Immature natural killer cell (primary cell): Measurements from ENCODE around the gene RFESD. TPM values are rescaled to one million over a fixed set of nuclear protein-coding genes. Genes with fewer than 3 reads are reported as not detected.
A peak's percentile ranks its signal among the peaks of the same experiment; 100 is the strongest.
"Not testable (repeated sequence)": the region's sequence is repeated elsewhere in the genome, so short reads cannot be mapped to it uniquely, and the experiment has no call there.

Experiments used
- DNase-seq, 3 donors: peaks; one replicate each; pipeline ENCODE4 v3.0.0; 2022; ENCODE audit warnings: mixed read lengths in 1 of 3
- H3K27ac Mint-ChIP-seq, 6 donors: one replicate each; pipeline ENCODE4 v1.8.0; 2020; ENCODE audit warnings: mixed read lengths in 6 of 6, mild to moderate bottlenecking in 5 of 6, inconsistent platforms in 4 of 6, moderate library complexity in 3 of 6
- H3K27me3 Mint-ChIP-seq, 3 donors: one replicate each; pipeline ENCODE4 v1.8.0; 2020 to 2021; ENCODE audit warnings: low read depth in 3 of 3, mild to moderate bottlenecking in 3 of 3, mixed read lengths in 3 of 3, moderate library complexity in 3 of 3, inconsistent platforms in 1 of 3
- H3K36me3 Mint-ChIP-seq, 3 donors: one replicate each; pipeline ENCODE4 v1.8.0; 2020; ENCODE audit warnings: mixed read lengths in 3 of 3, inconsistent platforms in 2 of 3, mild to moderate bottlenecking in 2 of 3
- H3K4me1 Mint-ChIP-seq, 2 donors: one replicate each; pipeline ENCODE4 v1.8.0; 2020; ENCODE audit warnings: inconsistent platforms in 2 of 2, mild to moderate bottlenecking in 2 of 2, mixed read lengths in 2 of 2, moderate library complexity in 1 of 2
- H3K4me3 Mint-ChIP-seq, 5 donors: one replicate each; pipeline ENCODE4 v1.8.0; 2020; ENCODE audit warnings: mild to moderate bottlenecking in 5 of 5, mixed read lengths in 5 of 5, inconsistent platforms in 3 of 5, moderate library complexity in 3 of 5
- H3K9me3 Mint-ChIP-seq, 6 donors: one replicate each; pipeline ENCODE4 v1.8.0; 2020; ENCODE audit warnings: mild to moderate bottlenecking in 6 of 6, mixed read lengths in 6 of 6, inconsistent platforms in 4 of 6, moderate library complexity in 3 of 6
- polyA plus RNA-seq, 3 donors: library from polyadenylated mRNA; unstranded; fragments of 300-500 nt; fragmentation: Illumina TruSeq; gene quantifications; one replicate each; pipeline ENCODE4 v1.2.3, GENCODE V29; 2021

RFESD gene
- polyA plus RNA-seq, 3 donors from 2014 or later, result 0.98 to 9.3 (median 2.4) TPM

DNA sequence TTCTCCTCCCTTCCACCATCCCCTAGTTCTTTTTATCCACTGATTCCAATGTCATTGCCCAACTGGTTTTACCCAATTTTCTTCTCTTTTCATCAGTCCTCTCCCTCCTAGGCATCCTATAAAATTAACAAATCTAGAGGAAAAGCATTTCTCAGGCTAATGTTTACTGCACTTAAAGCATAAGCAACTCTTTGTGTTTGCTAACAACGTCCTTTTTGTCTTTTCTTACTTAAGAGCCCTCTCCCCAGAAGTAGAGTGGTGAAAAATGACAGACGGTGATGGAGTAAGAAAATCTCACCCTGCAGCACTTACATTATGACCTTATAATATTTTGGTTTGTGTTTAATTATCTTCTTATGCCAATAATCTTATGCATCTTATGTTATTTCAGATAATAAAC is 37.8 kb downstream of the RFESD start:
- no peak overlapping the region for H3K4me3 Mint-ChIP-seq
- no peaks in the 10 kb centered on the region for H3K4me1 Mint-ChIP-seq
- DNase-seq, result no peak
- H3K27ac Mint-ChIP-seq, result peak overlapping the region in 1 of 6 donors; percentile 5
- peaks cover 0 to 1% (median 0%) of the 10 kb centered on the region in 3 donors for H3K27me3 Mint-ChIP-seq
- no peaks in the 10 kb centered on the region for H3K9me3 Mint-ChIP-seq
- peaks cover 6 to 26% (median 10%) of the 10 kb centered on the region in 3 donors for H3K36me3 Mint-ChIP-seq

DNA sequence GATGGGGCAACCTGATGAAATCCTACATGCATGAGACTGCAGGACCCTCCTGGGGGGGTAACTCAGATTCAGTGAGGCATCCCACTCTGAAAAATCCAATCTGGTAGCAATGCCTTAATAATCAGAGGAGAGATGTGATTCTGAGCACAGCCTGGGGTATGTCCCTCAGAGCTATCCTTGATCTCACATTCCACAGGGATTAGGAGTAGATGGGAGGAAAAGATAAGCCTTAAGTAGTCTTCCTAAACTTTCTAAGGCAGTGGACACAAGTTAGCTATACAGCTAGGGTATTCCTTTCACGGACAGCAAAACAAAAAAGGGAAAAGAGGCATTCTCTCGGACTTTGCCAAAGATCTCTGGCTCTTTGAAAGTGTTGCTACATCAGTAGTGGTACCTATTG is 40.1 kb downstream of the RFESD start:
- H3K4me3 Mint-ChIP-seq, result no peak overlapping the region
- H3K9me3 Mint-ChIP-seq, result no peaks in the 10 kb centered on the region
- H3K36me3 Mint-ChIP-seq, result peaks cover under 1 to 22% (median 3%) of the 10 kb centered on the region in 3 donors

DNA sequence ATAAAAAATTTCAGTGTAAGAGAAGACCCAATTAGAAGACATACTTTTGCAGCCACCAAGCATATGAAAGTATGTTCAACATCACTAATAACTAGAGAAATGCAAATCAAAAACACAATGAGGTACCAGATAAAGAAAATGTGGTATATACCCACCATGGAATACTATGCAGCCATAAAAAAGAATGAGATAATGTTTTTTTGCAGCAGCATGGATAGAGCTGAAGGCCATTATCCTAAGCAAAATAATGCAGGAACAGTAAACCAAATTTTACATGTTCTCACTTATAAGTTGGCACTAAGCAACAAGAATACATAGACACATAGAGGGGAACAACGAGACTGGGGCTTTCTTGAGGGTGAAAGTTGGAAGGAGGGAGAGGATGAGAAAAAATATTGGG is 43.1 kb downstream of the RFESD start:
- Mint-ChIP-seq H3K27me3 (no peaks in the 10 kb centered on the region), H3K36me3 (peaks cover 0 to 12% (median 3%) of the 10 kb centered on the region in 3 donors), H3K9me3 (no peaks in the 10 kb centered on the region), H3K4me1 (no peaks in the 10 kb centered on the region), H3K4me3 (no peak overlapping the region), H3K27ac (no peak overlapping the region)
- DNase-seq, result no peak

More for the DNA sequence above, 40.1 kb downstream of the RFESD start:
- Mint-ChIP-seq H3K27ac (no peak overlapping the region), H3K27me3 (no peaks in the 10 kb centered on the region), H3K4me1 (no peaks in the 10 kb centered on the region)
- DNase-seq, result no peak

DNA sequence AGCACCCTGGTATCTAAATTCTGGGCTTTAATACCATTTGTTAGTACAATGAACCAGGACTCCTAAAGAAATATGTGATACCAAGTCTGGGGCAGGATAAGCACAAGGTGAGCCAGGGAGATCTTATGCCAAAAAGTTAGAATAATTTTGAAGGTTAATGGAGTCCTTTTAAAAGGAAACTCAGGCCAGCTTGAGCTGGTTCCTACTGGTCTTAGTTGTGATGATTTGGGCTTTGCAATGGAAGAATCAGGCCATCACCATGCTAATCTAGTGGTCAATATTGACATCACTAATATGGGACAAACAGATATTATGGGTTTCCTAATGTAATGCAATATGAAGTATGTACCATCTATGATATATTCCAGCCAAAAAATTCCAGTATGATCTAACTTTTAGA is 43.8 kb downstream of the RFESD start:
- Mint-ChIP-seq H3K36me3 (peaks cover 0 to 12% (median 3%) of the 10 kb centered on the region in 3 donors), H3K4me1 (no peaks in the 10 kb centered on the region), H3K27ac (no peak overlapping the region), H3K27me3 (no peaks in the 10 kb centered on the region), H3K9me3 (no peaks in the 10 kb centered on the region), H3K4me3 (no peak overlapping the region)
- no peak for DNase-seq

DNA sequence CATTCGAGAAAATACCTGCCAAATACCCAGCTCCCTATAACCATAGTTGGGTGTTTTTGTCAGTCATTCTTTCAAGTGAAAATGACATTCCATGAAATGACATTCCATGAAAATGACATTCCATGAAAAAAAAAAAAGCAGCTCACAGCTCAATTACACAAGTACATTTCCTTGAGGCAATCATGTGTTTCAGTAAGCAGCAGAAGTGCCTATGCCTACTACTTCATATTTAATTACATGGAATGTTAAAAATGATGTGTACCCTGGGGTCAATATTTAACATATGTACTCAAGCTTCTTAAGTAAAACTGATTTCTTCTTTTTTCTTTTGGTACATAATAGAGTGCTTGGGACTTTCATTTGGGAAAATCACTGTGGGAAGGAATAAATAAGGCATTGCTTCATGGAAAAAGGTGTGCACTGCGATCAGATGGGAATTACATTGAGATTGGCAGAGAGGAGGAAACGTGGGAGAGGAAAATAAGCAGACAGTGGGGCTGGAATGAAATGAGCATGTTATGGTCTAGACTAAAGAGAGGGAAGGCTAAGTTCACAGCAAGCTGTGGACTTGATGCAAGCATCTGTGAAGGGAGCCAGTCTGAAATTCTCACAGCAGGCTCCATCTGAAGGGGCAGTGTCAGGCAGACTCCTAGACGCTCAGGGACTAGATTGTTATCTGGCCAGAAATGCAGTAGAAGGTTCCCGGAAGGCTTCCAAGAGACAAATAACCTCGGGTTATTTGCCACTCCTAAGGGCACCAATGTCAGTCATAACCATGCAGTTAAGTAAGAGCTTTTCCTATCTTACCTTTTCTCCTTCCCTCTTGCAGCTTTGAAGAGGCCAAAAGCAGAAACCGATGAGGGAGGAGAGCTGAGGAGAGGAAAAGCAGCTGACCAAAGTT is 51.5 kb downstream of the RFESD start:
- Mint-ChIP-seq H3K27me3 (no peaks in the 10 kb centered on the region), H3K4me1 (peaks cover 0 to 6% of the 10 kb centered on the region in 2 donors), H3K4me3 (no peak overlapping the region), H3K36me3 (peaks cover 5 to 24% (median 23%) of the 10 kb centered on the region in 3 donors), H3K9me3 (no peaks in the 10 kb centered on the region), H3K27ac (no peak overlapping the region)
- no peak for DNase-seq

DNA sequence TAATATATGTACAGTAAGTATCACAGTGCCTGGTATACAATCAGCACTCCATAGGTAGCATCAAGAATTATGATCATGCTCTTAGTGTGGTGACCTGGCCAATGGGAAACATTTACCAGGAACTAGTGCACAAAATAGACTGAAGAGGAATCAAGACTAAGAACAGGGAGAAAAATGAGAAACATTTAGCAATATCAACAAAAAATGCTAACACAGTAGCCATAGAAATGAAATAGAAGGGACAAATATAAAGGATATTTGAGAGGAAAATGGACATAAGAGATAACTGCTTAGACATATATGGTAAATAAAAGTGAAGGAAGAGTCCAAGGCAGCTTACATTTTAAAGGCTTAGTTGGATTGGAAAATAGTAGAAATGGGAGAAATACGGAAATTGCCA is 52.8 kb downstream of the RFESD start:
- Mint-ChIP-seq H3K9me3 (no peaks in the 10 kb centered on the region), H3K27me3 (no peaks in the 10 kb centered on the region), H3K36me3 (peaks cover 5 to 24% (median 23%) of the 10 kb centered on the region in 3 donors), H3K4me1 (peaks cover 0 to 6% of the 10 kb centered on the region in 2 donors), H3K27ac (no peak overlapping the region), H3K4me3 (no peak overlapping the region)
- DNase-seq, result no peak

- Mint-ChIP-seq H3K9me3 (no peaks in the 10 kb centered on the region), H3K4me1 (peaks cover 0 to 6% of the 10 kb centered on the region in 2 donors), H3K27ac (no peak overlapping the region), H3K27me3 (no peaks in the 10 kb centered on the region), H3K4me3 (no peak overlapping the region), H3K36me3 (peaks cover 5 to 19% (median 19%) of the 10 kb centered on the region in 3 donors)
- DNase-seq, result no peak
These were observed 54.5 kb downstream of the RFESD start for GRCh38 chr5:95701074-95701473.

DNA sequence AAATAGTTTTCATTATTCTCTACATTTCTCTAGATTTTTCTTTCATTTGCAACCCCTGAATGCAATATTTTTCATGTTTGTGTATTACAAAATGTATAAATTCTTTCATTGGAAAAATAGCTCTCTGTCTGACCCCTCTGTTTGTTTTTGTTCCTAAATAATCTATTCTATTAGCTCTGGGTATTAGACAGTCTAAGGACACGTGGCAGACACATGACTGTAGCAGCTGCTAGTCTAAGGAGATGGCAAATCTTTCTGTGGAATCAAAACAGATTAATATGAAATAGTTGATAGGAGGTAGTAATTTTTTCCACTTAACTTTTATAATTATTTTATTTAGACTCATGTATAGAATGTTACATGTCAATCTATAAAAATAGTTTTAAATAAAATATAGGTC is 57.6 kb downstream of the RFESD start:
- H3K36me3 Mint-ChIP-seq, result peaks cover 9 to 23% (median 21%) of the 10 kb centered on the region in 3 donors
- no peak overlapping the region for H3K4me3 Mint-ChIP-seq
- no peaks in the 10 kb centered on the region for H3K9me3 Mint-ChIP-seq

DNA sequence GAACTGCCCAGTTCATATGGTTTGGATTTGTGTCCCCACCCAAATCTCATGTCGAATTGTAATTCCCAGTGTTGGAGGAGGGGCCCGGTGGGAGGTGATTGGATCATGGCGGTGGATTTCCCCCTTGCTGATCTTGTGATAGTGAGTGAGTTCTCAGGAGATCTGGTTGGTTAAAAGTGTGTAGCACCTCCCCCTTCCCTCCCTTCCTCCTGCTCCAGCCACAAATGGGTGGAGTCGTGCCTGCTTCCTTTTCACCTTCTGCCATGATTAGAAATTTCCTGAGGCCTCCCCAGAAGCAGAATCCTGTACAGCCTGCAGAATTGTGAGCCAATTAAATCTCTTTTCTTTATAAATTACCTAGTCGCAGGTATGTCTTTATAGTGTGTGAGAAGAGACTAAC is 59.6 kb downstream of the RFESD start:
- not testable (repeated sequence) for H3K4me1 Mint-ChIP-seq, H3K27ac Mint-ChIP-seq, H3K27me3 Mint-ChIP-seq, H3K4me3 Mint-ChIP-seq, H3K9me3 Mint-ChIP-seq, DNase-seq
- peaks cover 9 to 23% (median 21%) of the 10 kb centered on the region in 3 donors for H3K36me3 Mint-ChIP-seq

More for the DNA sequence above, 57.6 kb downstream of the RFESD start:
- Mint-ChIP-seq H3K27me3 (no peaks in the 10 kb centered on the region), H3K4me1 (peaks cover 2 to 6% of the 10 kb centered on the region in 2 donors), H3K27ac (no peak overlapping the region)
- DNase-seq, result no peak

GRCh38 chr5:95707055-95707454 is 60.5 kb downstream of the RFESD start:
- no peak overlapping the region for H3K27ac Mint-ChIP-seq
- H3K36me3 Mint-ChIP-seq, result peaks cover 9 to 18% (median 17%) of the 10 kb centered on the region in 3 donors
- DNase-seq, result no peak
- peaks cover under 1 to 2% of the 10 kb centered on the region in 2 donors for H3K4me1 Mint-ChIP-seq
- no peak overlapping the region for H3K4me3 Mint-ChIP-seq
- H3K27me3 Mint-ChIP-seq, result no peaks in the 10 kb centered on the region
- H3K9me3 Mint-ChIP-seq, result no peaks in the 10 kb centered on the region

Other genes with a start within 250 kb of the RFESD start
- gene SKIC3, start 91.8 kb upstream of the RFESD start, polyA plus RNA-seq, result 10 to 100 TPM; 34.4 to 52.7 (median 50.2) TPM
- gene ARSK, start 91.7 kb upstream of the RFESD start, polyA plus RNA-seq, result 10 to 100 TPM; 11.0 to 14.7 (median 11.8) TPM
- gene GPR150, start 26.7 kb upstream of the RFESD start, polyA plus RNA-seq, result 1 to 10 TPM in 2 of 3 donors, under 1 TPM in 1; 0.94 to 1.9 (median 1.2) TPM
- 1 to 10 TPM in 2 of 3 donors, not detected in 1; 1.4 to 1.6 TPM for gene SPATA9, start 36.2 kb downstream of the RFESD start, polyA plus RNA-seq
- gene RHOBTB3, start 84.6 kb downstream of the RFESD start, polyA plus RNA-seq, result 10 to 100 TPM; 22.9 to 44.6 (median 25.7) TPM
- gene GLRX, start 175.9 kb downstream of the RFESD start, polyA plus RNA-seq, result 100 to 1,000 TPM; 261 to 295 (median 263) TPM